GM12892 (cell line): ENCODE results near the gene KRTDAP.

Experiments
- POLR2A ChIP-seq: IDR thresholded peaks from 2 replicates; pipeline ENCODE4 v1.6.1; 2011; ENCODE audit warnings: low read depth, low read length, control low read depth
- POLR2AphosphoS5 ChIP-seq: IDR thresholded peaks from 2 replicates; pipeline ENCODE4 v1.6.1; 2011; ENCODE audit warnings: low read depth, low read length, control low read depth
- TAF1 ChIP-seq: IDR thresholded peaks from 2 replicates; pipeline ENCODE4 v1.6.1; 2011; ENCODE audit warnings: low read depth, mild to moderate bottlenecking, control low read depth, low read length, borderline replicate concordance

DNA sequence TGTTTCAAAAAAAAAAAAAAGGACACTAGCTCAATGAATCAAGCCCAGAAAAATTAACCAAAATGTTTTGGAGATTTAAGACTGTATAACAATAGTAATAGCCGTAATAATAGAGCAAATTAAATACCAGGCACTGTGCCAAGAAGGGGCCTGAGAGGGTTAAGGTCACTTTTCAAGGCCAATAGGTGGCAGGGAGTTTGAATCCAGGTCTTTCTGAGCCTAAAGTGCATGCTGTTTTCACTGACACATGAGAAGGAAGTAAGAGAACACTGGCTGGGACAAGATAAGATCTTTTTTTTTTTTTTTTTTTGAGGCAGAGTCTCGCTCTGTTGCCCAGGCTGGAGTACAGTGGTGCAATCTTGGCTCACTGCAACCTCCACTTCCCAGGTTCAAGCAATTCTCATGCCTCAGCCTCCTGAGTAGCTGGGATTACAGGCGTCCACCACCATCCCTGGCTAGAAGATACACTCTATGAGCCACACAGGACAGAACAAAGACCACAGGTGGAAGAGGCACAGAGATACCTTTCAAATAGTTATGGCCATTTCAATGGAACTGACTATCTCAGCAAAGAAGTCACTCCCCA lies 34.6 kb downstream of the KRTDAP start:
- TF ChIP-seq POLR2AphosphoS5 = no peak
- TF ChIP-seq POLR2A = no peak
- TF ChIP-seq TAF1 = no peak
